GM18867 (cell line): ENCODE measurements around the gene CCDC12.

Experiments
- ATAC-seq: cut with Tn5 transposase; IDR thresholded peaks from one replicate; pipeline ENCODE4 v1.9.1; 2021; ENCODE audit warnings: mild to moderate bottlenecking, moderate library complexity; ENCODE audit not compliant: unreplicated experiment

The CCDC12 gene

DNA sequence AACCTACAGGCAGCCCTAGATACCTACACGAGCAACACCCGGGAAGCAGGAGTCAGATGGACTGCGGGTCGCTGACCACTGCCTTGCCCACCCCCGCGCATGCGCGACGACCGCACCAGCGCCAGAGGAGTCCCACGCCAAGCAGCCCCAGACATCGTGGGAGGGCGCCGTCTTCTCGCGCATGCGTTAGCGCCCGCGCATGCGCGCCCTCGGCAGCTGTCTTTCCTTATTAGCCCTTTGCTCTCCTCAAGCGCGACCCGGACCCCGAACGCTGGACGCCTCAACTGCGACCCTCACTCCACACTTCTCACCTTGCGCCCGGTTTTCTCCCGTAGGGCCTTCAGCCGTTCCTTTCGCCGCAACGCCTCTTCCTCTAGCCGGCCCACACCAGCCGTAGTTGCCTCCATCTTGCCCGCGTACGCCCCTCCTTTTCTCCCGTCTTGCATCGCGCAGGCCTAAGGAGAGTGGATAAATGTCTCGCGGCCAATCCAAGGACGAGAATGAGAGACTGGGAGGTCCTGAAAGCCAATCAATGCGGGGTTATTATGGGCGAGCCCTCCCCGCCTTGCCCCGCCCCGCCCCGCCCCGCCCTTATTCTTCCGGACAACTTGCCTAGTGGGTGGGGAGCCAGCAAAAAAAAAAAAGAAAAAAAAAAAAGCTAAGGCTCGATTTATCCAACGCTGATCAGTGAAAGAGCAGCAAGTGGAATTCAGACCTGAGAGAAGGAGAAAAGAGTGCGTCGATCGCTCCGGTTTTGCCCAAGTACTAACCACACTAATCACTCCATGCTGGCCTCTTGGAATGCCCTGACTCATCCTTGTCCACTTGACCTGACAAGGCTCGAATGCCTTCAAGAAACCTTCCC is at the start of gene CCDC12:
CCDC12 (minus strand) TSS at position 420 of the 865 bp plus-strand sequence; CDS start at position 407, 13 bp downstream.
- peak; percentile 62 for ATAC-seq

- no peak for ATAC-seq
These were observed 48.4 kb upstream of the CCDC12 start for GRCh38 chr3:47024932-47025331.

DNA sequence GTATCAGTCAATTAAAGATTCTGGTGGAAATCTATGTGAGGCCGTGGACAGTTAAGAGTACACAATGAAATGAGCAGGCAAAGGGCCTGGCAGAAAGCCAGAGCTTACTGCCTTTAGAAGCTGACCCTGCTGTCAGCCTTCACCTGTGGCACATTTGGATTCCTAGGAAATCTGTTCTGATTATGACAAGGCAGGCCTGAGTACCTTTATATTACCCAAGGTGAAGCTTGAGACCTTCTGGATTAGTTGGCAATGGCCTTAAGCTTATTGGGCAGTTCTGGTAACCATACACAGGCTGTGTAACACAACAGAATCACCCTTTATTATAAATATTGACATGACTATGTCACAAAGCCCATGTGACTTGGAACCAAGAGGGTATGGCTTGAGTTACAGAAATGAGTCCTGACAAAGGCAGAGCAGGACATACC is 46.1 kb upstream of the CCDC12 start:
- no peak for ATAC-seq

- ATAC-seq = no peak
These were observed 43.8 kb upstream of the CCDC12 start for GRCh38 chr3:47020311-47020710.

DNA sequence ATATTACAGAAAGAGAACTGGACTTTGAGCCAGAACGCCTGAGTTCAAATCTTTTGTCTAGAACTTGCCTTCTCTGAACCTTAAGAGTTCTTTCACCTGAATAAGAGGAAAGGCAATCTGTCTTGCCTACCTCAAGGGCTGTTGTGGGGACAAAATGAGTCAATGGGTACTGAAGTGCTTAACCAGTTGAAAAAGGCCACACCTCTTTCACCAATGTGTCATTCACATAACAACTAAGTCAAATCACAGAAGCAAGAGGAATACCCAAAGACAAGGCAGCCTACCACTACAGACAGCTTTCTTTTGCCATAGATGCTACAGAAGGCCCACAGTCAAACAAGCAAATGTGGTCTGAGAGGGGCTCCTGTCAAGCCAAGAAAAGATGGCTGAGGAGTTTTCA is 42.7 kb upstream of the CCDC12 start:
- ATAC-seq = peak; percentile 66

- no peak for ATAC-seq
These were observed 41.7 kb upstream of the CCDC12 start for GRCh38 chr3:47018269-47018611.

- ATAC-seq = no peak
These were observed 41.1 kb upstream of the CCDC12 start for GRCh38 chr3:47017504-47018268.

- no peak for ATAC-seq
These were observed 40.4 kb upstream of the CCDC12 start for GRCh38 chr3:47016934-47017435.

DNA sequence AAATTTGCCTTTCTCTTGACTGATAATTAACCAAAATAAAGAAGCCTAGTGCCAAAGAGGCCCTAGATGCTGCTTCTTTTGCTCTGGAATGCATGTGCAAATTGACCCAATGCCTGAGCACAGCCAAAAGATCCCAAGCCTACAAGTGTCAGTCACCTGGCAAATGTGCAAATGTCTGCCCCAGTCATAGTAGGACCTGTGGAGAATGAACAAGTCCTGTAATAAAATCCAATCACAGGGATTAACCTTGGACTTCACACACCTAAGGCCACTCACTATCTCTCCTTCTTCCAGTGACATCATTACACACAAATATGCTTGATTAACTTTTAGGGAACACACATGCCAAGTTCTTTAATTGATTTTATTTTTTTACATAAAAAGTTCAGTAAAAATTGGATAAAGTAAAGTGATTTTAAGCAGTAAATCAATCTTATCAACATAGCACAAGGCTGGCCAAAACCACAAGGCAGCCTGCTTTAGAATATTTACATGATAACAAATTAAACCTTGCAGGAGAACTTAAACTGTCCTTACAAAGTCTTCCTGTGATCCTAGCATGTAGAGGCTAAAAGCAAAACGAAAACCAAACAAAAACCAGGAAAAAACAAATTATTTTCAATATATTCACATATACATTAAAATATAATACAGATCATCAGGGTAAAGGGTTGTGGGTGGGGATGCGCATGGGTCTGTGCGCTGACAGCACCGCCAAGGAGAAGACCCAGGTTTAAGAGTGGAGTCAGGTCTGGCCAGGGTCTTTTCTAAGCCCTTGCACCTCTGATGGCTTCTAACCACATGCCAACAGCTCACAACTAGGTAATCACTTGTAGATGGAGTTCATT is 39.8 kb upstream of the CCDC12 start:
- ATAC-seq = no peak

GRCh38 chr3:47015151-47015550 is 38.6 kb upstream of the CCDC12 start:
- ATAC-seq = no peak

DNA sequence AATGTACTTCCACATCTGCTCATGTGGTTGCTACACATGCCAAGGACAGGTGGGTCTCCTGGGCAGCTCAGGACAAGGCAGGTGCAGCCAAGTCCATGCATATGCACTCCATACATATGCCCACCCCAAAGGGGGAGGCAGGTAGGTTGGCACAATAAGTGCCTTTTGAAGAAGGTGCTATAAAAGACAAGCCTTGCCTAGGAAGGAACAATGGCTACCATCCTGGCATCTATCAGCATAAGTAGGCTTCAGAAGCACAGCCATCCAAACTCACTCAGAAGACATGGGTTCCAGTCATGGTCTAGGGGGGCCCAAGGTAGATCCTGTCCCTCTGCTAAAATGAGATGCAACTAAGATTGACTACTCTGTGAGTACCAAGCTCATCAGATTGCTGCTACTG is 37.5 kb upstream of the CCDC12 start:
- no peak for ATAC-seq

DNA sequence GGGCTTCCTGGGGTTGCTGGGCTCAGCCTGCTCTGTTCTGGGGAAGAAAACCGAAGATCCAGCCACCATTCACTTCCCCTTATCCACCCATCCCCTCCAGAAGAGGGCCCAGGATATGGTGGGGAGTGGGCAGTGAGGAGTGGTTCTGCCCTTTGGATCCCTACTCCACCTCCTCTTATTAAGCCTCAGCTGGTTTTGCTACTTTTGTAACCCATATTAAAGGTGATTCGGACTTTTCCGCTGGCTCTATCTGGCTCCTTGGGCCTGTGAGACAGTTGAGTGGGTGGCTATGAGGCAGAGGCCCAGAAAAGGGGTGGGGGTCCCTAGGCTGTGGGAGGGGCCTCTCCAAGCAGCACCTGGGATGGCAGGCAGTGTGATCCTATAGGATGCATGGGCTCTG is 36.7 kb upstream of the CCDC12 start:
- no peak for ATAC-seq

- no peak for ATAC-seq
These were observed 36.0 kb upstream of the CCDC12 start for GRCh38 chr3:47012342-47013230.

DNA sequence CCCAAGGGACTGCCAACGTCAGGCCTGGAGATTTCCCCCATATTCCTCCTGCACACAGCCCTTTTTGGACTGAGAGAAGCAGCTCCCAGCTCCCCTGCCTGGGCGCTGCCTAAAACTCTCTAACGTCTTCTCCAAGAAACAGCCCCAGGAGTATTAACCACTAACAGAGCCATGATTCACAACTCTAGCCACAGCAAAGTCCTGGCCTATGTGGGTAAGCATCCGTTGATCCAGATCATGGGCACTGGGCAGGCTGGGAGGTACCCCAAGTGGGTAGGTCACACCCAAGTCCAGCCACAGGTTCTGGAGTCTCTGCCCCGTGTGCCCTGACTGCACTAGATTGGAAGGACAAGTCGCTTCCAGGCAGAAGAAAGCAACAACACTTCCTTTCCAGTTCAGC is 34.8 kb upstream of the CCDC12 start:
- ATAC-seq = no peak

GRCh38 chr3:47010910-47011309 is 34.4 kb upstream of the CCDC12 start:
- no peak for ATAC-seq

GRCh38 chr3:47010111-47010712 is 33.7 kb upstream of the CCDC12 start:
- no peak for ATAC-seq

DNA sequence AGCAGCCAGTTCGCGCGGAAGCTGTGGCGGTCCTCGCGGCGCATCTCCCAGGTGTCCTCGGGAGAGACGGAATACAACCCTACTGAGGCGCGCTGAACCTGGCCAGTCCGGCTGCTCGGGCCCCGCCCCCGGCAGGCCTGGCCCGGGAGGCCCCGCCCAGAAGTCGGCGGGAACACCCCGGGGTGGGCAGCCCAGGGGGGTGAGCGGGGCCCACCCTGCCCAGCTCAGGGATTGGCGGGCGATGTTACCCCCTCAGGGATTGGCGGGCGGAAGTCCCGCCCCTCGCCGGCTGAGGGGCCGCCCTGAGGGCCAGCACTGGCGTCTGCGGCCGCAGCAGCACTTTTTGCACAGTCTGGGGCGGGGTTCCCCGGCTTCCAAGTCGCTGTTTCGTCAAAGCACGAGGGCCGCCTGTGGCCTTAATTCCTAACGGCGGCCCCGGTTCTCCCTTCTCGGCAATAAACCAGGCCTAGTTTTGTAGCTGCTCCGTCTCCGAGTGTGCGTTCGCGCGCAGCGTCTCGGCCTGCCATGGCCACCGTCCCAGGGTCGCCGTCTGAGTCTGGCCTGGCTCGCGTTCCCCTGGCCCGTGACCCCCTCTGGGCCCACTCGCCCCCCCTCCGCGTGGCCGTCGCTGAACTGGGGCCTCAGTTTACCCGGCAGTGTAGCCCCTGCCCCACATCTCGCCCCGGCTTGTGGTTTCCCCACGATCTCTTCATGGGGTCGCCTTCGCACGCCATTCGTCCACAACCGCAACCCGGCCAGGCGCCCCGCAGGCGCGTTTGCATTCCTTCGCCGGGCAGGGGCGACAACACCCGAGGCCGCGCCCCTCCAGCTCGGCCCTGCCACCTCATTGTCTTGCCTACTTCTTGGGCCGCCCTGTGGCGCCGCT is 32.9 kb upstream of the CCDC12 start:
- no peak for ATAC-seq

DNA sequence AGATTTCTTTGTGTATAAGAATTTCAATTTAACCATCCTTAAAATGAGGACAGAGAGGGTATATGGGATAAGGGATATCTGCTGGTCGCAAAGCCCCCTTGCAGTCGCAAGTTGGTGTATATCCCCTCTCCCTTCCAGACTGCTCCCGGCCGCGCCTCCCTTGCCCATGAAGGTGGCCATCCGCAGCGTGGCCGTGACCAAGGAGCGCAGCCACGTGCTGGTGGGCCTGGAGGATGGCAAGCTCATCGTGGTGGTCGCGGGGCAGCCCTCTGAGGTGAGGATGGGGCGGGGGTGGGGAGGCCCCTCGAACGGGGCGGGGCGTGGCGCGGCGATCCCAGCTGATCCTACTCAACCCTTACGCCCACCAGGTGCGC is 32.3 kb upstream of the CCDC12 start:
- ATAC-seq = no peak
